Activated CD4-positive, CD25-positive, alpha-beta regulatory T cell treated with anti-CD3 and anti-CD28 coated beads, Interleukin-2, amount 50 U/mL, for 16 hours (primary cell): ENCODE data around the gene PTX4.
A peak's percentile ranks its signal among the peaks of the same experiment; 100 is the strongest.

Experiments
- DNase-seq: peaks from one replicate; pipeline ENCODE4 v3.0.0-alpha.2; 2020; ENCODE audit warnings: low read depth, low spot score

The PTX4 gene

DNA sequence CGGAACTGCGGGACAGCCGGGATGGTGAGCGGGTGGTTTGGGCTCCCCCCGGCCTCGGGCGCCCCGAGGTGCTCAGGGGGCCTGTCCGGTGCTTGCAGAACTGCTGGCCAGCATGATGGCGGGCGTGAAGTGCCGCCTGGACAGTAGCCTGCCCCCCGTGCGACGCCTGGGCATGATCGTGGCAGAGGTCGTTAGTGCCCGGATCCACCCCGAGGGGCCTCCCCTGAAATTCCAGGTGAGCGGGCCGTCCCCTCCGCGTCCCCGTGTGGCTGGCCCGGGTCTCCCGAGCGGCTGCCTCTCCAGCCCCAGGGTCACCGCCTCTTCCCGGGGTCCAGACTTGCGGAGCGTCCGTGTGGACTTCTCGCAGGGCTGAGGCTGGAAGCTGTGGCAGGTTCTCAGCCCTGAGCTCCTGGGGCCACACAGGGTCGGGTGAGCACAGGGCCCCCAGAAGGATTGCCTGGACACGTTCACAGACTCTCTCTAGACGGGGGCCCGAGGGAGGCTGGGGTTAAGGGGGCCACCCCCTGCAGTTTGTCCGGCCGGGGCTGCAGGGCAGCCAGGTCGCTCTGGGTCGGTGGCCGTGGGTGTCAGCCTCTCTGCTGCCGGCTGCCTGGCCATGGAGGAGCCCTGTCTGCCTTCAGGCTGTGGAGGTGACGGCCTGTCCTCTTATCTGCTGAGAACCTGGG is 11.9 kb upstream of the PTX4 start:
- DNase-seq: no peak

GRCh38 chr16:1499756-1500464 is 11.2 kb upstream of the PTX4 start:
- no peak for DNase-seq

DNA sequence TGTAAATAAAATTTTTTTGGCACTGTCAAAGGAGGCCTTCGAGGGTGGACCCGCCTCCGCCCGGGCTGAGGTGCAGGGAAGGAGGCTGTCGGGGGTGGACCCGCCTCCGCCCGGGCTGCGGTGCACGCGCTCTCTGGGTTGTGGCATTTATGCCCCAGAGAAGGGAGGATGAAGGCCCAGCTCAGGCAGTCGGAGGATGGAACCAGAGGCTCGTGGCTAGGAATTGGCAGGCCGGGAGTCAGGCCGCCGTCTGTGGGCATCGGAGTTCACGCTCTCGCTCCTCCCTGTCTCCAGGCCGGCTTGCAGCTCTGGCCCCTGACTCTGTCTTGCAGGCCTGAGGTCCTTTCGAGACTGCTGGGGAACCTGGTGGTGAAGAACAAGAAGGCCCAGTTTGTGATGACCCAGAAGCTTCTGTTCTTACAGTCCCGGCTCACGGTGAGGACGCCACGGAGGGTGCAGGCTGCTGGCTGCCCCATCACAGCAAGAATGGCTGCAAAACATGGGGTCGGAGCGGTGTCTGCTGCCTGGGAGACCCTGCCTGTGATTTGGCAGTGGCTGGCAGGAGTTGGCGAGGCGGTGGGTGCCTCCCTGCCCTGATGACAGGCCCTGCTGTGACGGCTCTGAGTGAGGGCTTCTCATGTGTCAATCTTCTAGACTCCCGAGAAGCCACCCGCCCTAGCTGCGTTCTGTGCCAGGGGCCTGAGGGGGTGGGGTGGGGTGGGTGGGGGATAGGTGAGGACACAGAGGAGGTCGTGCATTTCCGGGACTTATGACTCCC is 10.3 kb upstream of the PTX4 start:
- no peak for DNase-seq

DNA sequence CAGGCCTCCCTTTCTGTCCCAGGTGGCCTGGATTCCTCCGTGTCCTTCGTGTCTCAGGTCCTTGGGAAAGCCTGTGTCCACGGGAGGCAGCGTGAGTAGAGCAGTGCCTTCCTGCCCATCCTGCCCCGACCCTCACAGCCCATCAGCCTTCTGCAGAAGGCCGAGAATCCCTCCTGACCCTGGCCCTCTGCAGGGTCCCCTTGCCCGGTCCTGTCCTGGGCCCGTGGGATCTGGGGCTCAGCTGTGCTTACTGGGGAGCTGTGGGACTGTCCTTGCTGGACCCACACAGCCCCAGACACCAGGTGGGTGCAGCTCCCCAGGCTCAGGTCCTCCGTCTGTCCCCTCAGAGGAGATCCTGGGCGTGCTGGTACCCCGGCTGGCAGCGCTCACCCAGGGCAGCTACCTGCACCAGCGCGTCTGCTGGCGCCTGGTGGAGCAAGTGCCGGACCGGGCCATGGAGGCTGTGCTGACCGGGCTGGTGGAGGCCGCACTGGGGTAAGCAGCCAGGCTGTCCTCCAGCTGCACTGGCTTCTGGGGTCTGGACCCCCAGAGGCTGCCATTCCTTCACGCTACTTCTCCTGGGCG is 8.4 kb upstream of the PTX4 start:
- no peak for DNase-seq

GRCh38 chr16:1496464-1496863 is 7.7 kb upstream of the PTX4 start:
- no peak for DNase-seq

- DNase-seq: no peak
Observed at GRCh38 chr16:1495889-1496262, 7.1 kb upstream of the PTX4 start.

- no peak for DNase-seq
Observed at GRCh38 chr16:1495211-1495888, 6.6 kb upstream of the PTX4 start.

- DNase-seq: no peak
Observed at GRCh38 chr16:1494711-1495110, 6.0 kb upstream of the PTX4 start.

- DNase-seq: no peak
Observed at GRCh38 chr16:1494129-1494640, 5.4 kb upstream of the PTX4 start.

- DNase-seq: no peak
Observed at GRCh38 chr16:1493746-1494094, 5.0 kb upstream of the PTX4 start.

DNA sequence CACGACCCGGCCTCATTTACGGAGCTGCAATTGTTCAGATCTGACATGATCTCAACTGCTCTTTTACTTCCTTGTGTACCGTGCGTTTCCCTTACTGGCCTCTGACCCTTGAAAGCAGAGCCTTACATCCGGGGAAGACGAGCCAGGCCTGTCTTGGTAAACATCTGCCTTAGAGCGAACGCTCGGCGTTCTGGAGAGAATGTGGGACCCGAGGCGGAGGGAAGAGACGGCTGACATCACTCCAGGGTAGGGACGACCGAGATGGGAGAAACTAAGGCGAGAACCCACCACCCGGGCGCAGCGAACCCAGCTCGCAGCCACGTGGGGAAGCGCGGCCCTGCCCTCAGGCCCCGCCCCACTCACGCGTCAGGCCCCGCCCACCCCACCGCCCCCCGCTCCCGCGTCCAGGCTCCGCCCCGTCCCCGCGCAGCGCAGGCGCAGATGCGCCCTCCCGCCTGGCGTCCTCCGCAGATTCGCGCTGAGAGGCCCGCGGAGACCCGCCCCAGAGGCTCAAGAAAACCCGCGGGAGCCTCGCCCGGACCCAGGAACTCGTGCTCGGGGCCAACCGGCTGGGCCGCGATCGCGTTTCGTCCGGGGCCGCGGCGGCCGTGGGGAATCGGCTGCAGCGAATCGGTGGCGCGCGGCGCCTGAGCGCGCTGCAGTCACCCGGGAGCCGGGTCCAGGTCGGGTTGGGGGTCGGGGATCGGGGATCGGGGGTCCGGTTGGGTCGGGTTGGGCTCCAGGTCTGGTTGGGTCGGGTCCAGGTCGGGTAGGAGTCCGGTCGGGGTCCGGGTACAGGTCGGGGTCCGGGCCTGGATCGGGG is 4.4 kb upstream of the PTX4 start, which contains the start of gene TELO2:
TELO2 (plus strand) TSS at position 438 of the 823 bp plus-strand sequence. CDS start 922 bp downstream, outside the sequence.
- DNase-seq: peak; percentile 75

DNA sequence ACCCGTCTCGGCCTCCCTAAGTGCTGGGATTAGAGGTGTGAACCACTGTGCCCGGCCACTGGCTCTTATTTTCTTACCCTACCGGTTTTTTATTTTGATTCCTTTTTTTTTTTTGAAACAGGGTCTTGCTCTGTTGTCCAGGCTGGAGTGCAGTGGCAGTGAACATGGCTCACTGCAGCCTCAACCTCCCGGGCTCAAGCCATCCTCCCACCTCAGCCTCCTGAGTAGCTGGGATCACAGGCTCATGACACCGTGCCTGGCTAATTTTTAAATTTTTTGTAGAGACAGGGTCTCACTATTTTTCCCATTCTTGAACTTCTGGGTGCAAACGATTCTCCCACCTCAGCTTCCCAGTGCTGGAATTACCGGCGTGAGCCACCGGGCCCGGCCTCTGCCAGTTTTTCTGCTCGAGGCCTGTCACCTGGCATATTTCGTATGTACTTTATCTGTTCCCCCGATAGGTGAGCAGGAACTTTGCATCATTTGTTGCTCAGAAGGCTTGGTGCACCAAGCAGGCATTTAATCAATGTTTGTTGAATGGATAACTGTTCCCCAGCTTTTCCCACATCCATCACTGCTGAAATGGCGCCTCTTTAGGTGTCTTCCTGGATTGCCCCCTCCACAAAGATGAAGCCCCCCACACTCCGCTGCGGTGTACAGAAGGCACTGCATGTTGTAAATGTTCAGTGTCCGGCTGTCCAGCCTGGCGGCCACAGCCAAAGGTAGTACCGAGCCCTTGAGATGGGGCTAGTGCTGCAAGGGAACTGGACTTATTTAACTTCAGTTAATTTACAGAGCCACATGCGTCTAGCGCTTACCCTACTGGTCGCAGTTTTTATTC is 3.6 kb upstream of the PTX4 start:
- DNase-seq: no peak

GRCh38 chr16:1491327-1491726 is 2.6 kb upstream of the PTX4 start:
- DNase-seq: no peak

DNA sequence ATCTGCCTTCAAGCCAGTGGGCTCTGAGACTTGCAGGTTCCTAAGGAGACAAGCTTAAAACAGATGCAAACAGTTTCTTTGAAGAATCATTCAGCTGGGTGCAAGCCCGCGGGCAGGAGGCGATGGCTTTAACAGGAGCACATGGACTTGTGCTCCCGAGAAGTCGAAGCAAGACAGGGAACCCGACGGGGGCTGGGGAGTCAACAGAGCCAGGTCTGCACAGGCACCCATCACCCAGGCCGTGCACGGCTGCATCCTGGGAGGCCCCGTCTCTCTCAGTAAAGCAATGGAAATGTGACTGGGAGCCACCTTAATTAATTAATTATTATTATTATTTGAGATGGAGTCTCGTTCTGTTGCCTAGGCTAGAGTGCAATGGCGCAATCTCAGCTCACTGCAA is 333 bp upstream of the PTX4 start:
- no peak for DNase-seq

- no peak for DNase-seq
Observed at GRCh38 chr16:1488054-1488601, 616 bp downstream of the PTX4 start.

GRCh38 chr16:1487395-1488053 is 1.2 kb downstream of the PTX4 start:
- DNase-seq: no peak

DNA sequence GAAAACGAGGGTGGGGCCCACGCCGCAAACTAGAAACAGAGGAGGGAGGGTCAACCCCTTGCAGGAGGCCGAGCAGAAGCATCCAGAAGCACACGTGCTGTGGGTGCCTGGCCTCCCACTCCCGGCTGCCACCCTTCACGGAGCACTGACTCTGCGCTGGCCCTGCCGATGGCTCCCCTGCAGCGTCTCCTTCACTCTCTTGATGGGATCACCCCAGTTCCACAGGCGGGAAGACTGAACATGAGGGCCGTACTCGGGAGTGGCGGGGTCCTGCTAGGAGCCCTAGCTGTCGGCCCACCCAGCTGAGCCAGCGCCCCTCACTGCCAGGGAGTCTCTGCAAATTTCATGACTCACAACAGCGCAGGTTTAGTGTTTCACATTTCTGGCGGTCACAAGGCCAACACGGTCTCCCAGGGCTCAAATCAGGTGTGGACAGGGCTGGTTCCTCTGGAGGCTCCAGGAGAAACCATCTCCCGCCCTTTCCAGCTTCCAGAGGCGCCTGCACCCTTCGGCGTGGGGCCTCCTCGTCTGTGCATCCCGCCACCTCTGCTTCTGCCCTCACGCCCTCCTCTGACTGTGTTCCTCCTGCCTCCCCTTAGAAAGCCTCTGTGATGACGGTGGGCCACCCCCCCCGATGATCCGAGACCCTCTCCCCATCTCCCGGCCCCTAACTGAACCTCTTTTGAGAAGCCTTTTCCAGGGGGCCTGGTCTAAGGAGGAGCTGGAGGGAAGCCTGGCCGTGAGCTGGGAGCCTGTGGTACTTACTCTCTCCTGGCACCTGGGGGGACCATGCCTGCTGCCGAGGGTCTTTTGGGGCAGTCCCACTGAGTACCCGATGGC is 2.0 kb downstream of the PTX4 start:
- DNase-seq: no peak
